ENCODE measurements around the gene DNMT3L.
A peak's percentile ranks its signal among the peaks of the same experiment; 100 is the strongest.

Gene DNMT3L

DNA sequence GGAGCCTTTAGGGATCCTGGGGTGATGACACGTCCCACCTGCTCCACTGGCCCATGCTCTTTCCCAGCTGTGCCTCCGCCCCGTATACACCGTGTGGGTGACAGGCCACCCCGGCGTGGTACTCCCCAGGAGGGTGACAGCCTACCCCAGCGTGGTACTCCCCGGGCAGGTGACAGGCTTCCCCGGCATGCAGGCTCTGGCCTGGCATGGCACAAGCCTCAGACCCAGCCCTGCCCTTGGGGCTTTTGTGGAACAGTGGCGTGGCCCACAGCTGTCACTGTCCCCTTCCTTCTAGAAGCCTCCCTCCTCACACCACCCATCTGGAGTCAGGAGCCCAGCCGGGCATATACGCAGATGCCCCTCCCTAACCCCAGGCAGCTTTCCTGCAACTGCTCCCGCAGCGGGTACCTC is 33.5 kb upstream of the DNMT3L start:
- H3K4me3 ChIP-seq (ENCODE audit: low read depth, low read length) = no peak overlapping the region
- TF ChIP-seq, protein P1, sequence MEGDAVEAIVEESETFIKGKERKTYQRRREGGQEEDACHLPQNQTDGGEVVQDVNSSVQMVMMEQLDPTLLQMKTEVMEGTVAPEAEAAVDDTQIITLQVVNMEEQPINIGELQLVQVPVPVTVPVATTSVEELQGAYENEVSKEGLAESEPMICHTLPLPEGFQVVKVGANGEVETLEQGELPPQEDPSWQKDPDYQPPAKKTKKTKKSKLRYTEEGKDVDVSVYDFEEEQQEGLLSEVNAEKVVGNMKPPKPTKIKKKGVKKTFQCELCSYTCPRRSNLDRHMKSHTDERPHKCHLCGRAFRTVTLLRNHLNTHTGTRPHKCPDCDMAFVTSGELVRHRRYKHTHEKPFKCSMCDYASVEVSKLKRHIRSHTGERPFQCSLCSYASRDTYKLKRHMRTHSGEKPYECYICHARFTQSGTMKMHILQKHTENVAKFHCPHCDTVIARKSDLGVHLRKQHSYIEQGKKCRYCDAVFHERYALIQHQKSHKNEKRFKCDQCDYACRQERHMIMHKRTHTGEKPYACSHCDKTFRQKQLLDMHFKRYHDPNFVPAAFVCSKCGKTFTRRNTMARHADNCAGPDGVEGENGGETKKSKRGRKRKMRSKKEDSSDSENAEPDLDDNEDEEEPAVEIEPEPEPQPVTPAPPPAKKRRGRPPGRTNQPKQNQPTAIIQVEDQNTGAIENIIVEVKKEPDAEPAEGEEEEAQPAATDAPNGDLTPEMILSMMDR (IDR thresholded peaks at IDR 0.05; ENCODE audit: low read depth, low read length) = no peak
- in situ Hi-C loops (cut with HindIII; ENCODE audit: low sequenced_read_pairs) = no loop called here
- no peak for DNase-seq (ENCODE audit: low read depth, low spot score)

DNA sequence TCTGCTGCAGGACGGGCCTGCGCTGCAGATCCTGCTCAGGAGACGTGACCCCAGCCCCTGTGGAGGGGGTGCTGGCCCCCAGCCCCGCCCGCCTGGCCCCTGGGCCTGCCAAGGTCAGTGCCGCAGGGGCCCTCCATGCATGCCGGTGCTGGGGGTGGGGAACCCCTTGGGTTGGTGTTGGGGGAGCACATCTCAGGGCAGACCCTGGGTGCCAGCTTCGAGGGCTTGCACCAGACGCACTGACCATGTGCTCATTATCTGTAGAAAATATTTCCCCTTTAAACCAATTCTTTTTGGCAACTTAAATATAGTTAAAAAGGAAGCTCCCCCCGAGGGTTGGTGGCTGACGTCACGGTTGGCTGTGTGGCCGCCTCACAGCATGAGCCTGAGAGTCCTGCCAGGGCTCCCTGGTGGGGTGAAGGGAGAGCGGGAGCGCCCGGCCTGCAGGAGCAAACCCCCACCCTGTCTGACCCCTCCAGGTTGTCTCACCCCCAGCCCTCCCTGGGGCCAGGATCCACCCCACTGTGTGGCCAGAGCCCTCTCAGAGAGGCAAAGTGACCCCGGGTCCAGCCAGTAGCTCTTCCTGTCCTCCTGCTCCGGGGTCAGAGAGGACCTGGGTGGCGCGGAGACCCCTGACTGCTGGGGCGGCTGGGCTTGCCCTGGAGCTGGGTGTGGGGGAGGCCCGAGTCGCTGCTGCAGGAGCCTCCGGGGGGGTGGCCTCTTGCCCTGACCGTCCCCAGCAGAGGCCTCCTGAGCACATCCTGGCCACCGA is 32.9 kb upstream of the DNMT3L start:
- no peak overlapping the region for H3K4me3 ChIP-seq (ENCODE audit: low read depth, low read length)
- TF ChIP-seq, protein P1 (IDR thresholded peaks at IDR 0.05; ENCODE audit: low read depth, low read length) = no peak
- in situ Hi-C loops (cut with HindIII; ENCODE audit: low sequenced_read_pairs) = no loop called here
- peak; percentile 25 for DNase-seq (ENCODE audit: low read depth, low spot score)

DNA sequence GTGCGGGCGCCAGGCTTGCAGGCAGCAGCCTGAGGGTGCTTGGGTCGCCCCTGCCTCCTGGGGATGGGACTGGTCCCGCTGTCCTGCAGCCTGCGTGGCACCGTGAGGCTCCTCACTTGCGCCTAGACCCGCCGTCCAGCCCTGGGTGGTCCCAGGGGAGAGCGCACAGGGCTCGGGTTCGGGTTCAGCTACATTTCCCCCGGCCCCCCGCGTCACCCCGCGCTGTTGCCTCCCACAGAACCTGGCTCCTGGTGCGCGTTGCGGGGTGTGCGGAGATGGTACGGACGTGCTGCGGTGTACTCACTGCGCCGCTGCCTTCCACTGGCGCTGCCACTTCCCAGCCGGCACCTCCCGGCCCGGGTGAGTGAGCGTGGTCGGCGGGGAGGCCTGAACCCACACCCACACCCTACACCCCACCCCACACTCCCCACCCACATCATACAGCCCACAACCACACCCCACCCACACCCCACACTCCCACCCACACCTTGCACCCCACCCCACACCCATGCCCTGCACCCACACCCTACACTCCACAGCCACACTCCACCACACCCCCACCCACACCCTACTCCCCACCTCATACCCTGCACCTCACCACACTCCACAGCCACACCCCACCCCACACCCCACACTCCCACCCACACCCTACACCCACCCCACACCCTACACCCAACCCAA is 32.0 kb upstream of the DNMT3L start:
- DNase-seq (ENCODE audit: low read depth, low spot score) = no peak
- H3K4me3 ChIP-seq (ENCODE audit: low read depth, low read length) = no peak overlapping the region
- TF ChIP-seq, protein P1 (IDR thresholded peaks at IDR 0.05; ENCODE audit: low read depth, low read length) = no peak
- in situ Hi-C loops (cut with HindIII; ENCODE audit: low sequenced_read_pairs) = no loop called here

DNA sequence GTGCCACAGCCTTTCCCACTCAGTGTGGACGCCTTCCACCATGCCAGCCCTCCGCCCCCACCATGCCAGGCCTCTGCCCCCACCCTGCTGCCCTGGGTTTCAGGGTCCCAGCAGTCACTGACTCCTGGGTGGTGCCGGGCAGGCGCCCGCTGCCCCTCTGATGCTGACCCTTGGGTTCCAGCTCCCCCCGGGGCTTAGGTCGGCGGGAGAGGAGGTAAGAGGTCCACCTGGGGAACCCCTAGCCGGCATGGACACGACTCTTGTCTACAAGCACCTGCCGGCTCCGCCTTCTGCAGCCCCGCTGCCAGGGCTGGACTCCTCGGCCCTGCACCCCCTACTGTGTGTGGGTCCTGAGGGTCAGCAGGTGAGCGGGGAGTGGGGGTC is 31.1 kb upstream of the DNMT3L start:
- no peak overlapping the region for H3K4me3 ChIP-seq (ENCODE audit: low read depth, low read length)
- in situ Hi-C loops (cut with HindIII; ENCODE audit: low sequenced_read_pairs) = no loop called here
- TF ChIP-seq, protein P1 (IDR thresholded peaks at IDR 0.05; ENCODE audit: low read depth, low read length) = no peak
- no peak for DNase-seq (ENCODE audit: low read depth, low spot score)

DNA sequence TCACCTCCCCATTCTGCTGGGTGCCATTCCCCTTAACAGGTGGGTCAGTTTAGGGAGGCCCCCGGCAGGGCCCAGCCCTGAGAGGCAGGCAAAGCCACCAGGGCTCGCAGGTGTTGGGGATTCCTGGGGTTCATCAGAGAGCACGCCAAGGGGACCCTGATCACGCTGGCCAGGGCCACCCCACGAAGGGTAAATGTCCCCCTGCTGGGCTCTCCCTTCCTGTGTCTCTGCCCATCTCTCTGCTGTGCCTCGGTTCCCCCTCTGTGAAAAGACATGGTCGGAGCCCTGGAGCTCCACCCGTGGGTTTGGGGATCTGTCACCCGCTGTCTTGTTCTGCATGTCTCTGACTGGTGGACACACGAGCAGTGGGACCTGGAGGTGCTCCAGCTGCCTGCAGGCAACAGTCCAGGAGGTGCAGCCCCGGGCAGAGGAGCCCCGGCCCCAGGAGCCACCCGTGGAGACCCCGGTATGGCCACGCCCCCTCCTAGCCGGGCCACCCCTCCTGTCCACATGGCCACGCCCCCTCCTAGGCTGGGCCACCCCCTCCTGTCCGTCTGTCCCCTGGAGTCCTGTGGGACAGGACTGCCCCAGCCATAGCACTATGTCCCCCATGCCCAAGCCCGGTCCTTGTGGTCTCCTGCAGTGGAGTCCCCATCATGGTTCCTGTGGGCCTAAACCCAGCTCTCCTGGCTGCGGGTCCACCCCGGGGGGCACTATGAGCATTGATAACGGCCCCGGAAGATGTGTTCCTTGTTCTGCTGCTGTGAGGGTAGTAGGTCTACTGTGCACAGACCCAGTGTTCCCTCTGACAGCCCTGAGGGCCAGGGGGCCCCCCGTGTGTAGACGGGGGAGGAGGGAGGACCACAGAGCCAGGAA is 30.5 kb upstream of the DNMT3L start:
- DNase-seq (ENCODE audit: low read depth, low spot score) = no peak
- no peak overlapping the region for H3K4me3 ChIP-seq (ENCODE audit: low read depth, low read length)
- in situ Hi-C loops (cut with HindIII; ENCODE audit: low sequenced_read_pairs) = no loop called here
- TF ChIP-seq, protein P1 (IDR thresholded peaks at IDR 0.05; ENCODE audit: low read depth, low read length) = no peak
